Liver (tissue), 9 donors: ENCODE measurements around the gene OSBPL10. TPM values are rescaled to one million over a fixed set of nuclear protein-coding genes. Genes with fewer than 3 reads are reported as not detected.

Source experiments
- DNase-seq: peaks from one replicate; pipeline ENCODE4 v3.0.0-alpha.2; 2017; ENCODE audit warnings: low spot score
- H3K27ac ChIP-seq, 2 donors: one replicate each; pipeline ENCODE4 v1.7.0; 2013; ENCODE audit warnings: inconsistent platforms in 2 of 2, low read length in 2 of 2, control low read depth in 1 of 2, low read depth in 1 of 2, mild to moderate bottlenecking in 1 of 2
- H3K27me3 ChIP-seq, 4 donors: one replicate each; pipeline versions ENCODE4 v1.6.1 to v1.7.0; 2013; ENCODE audit warnings: low read length in 3 of 4, inconsistent platforms in 1 of 4, mild to moderate bottlenecking in 1 of 4, moderate library complexity in 1 of 4; ENCODE audit not compliant: control insufficient read depth in 4 of 4, insufficient read depth in 4 of 4
- H3K36me3 ChIP-seq, 4 donors: one replicate each; pipeline versions ENCODE4 v1.6.1 to v1.7.0; 2013; ENCODE audit warnings: low read length in 3 of 4, mild to moderate bottlenecking in 3 of 4, low read depth in 1 of 4, moderate library complexity in 1 of 4; ENCODE audit not compliant: control insufficient read depth in 4 of 4, insufficient read depth in 3 of 4
- H3K4me1 ChIP-seq, 4 donors: one replicate each; pipeline versions ENCODE4 v1.6.1 to v1.7.0; 2013; ENCODE audit warnings: low read length in 3 of 4, mild to moderate bottlenecking in 3 of 4, moderate library complexity in 1 of 4; ENCODE audit not compliant: control insufficient read depth in 4 of 4, insufficient read depth in 4 of 4
- H3K4me3 ChIP-seq, 3 donors: one replicate each; pipeline versions ENCODE4 v1.6.1 to v1.7.0; 2013; ENCODE audit warnings: low read length in 3 of 3, control low read depth in 1 of 3, low read depth in 1 of 3, mild to moderate bottlenecking in 1 of 3
- H3K9ac ChIP-seq, 2 donors: one replicate each; pipeline ENCODE4 v1.7.0; 2013; ENCODE audit warnings: low read length in 2 of 2, mild to moderate bottlenecking in 2 of 2, moderate library complexity in 2 of 2, control low read depth in 1 of 2, low read depth in 1 of 2
- H3K9me3 ChIP-seq, 4 donors: one replicate each; pipeline versions ENCODE4 v1.6.1 to v1.7.0; 2013; ENCODE audit warnings: low read length in 3 of 4; ENCODE audit not compliant: control insufficient read depth in 4 of 4
- ATF3 ChIP-seq: IDR thresholded peaks from 2 replicates; pipeline ENCODE4 v1.6.1; 2016; ENCODE audit warnings: antibody characterized with exemption
- CTCF ChIP-seq: fragments of 150-350 bp; IDR thresholded peaks from 2 replicates; pipeline ENCODE4 v1.5.1; 2017; ENCODE audit warnings: improper control_type of control experiment, low read depth, low read length; ENCODE audit not compliant: missing input control
- EGR1 ChIP-seq, 2 donors: IDR thresholded peaks; 2 replicates each; pipeline ENCODE4 v1.6.1; 2016 to 2018; ENCODE audit warnings: antibody characterized with exemption in 2 of 2, low read depth in 2 of 2
- FOXA1 ChIP-seq: IDR thresholded peaks from 2 replicates; pipeline ENCODE4 v1.6.1; 2016; ENCODE audit warnings: antibody characterized with exemption
- FOXA2 ChIP-seq: IDR thresholded peaks from 2 replicates; pipeline ENCODE4 v1.6.1; 2016; ENCODE audit warnings: antibody characterized with exemption
- GABPA ChIP-seq, 2 donors: IDR thresholded peaks in 1 of 2; conservative IDR thresholded peaks in 1 of 2; 2 replicates each; pipeline ENCODE4 v1.6.1; 2016; ENCODE audit warnings: antibody characterized with exemption in 2 of 2, mild to moderate bottlenecking in 1 of 2, moderate library complexity in 1 of 2
- HNF4A ChIP-seq, 2 donors: conservative IDR thresholded peaks; 2 replicates each; pipeline ENCODE4 v1.6.1; 2016; ENCODE audit warnings: antibody characterized with exemption in 2 of 2, mild to moderate bottlenecking in 2 of 2
- HNF4G ChIP-seq: IDR thresholded peaks from 2 replicates; pipeline ENCODE4 v1.6.1; 2016; ENCODE audit warnings: antibody characterized with exemption
- MAX ChIP-seq: IDR thresholded peaks from 2 replicates; pipeline ENCODE4 v1.6.1; 2016; ENCODE audit warnings: antibody characterized with exemption
- RAD21 ChIP-seq, 2 donors: IDR thresholded peaks; 2 replicates each; pipeline ENCODE4 v1.6.1; 2016; ENCODE audit warnings: antibody characterized with exemption in 2 of 2, mild to moderate bottlenecking in 2 of 2
- RXRA ChIP-seq, 2 donors: IDR thresholded peaks; 2 replicates each; pipeline ENCODE4 v1.6.1; 2017 to 2018; ENCODE audit warnings: antibody characterized with exemption in 2 of 2, mild to moderate bottlenecking in 1 of 2
- SP1 ChIP-seq: IDR thresholded peaks from 2 replicates; pipeline ENCODE4 v1.6.1; 2018; ENCODE audit warnings: antibody characterized with exemption, mild to moderate bottlenecking
- TAF1 ChIP-seq: conservative IDR thresholded peaks from 2 replicates; pipeline ENCODE4 v1.6.1; 2016; ENCODE audit warnings: antibody characterized with exemption, mild to moderate bottlenecking
- YY1 ChIP-seq: IDR thresholded peaks from 2 replicates; pipeline ENCODE4 v1.6.1; 2016; ENCODE audit warnings: antibody characterized with exemption, mild to moderate bottlenecking
- ZBTB33 ChIP-seq: IDR thresholded peaks from 2 replicates; pipeline ENCODE4 v1.6.1; 2016; ENCODE audit warnings: antibody characterized with exemption
- WGBS: extraction: QIAGEN DNeasy Blood & Tissue Kit; methylation state at CpG from one replicate; pipeline ENCODE4 v1.1.7; 2013; 5-methylcytosine and 5-hydroxymethylcytosine counted together
- polyA plus RNA-seq, 2 donors: library from polyadenylated mRNA; stranded (reverse) in 1 of 2; unstranded in 1 of 2; fragments of 200-250 nt in 1 of 2; fragments of >200 nt in 1 of 2; fragmentation: Nextera tagmentation in 1 of 2; extraction: Ambion mirVana in 1 of 2; gene quantifications; one replicate each; pipeline versions ENCODE4 v1.2.1 to v1.2.3, GENCODE V29; 2013 to 2015
- total RNA-seq, 2 donors: library from RNA; depleted of rRNA; stranded (reverse); fragments of >200 nt; gene quantifications; one replicate each; pipeline ENCODE4 v1.2.3, GENCODE V29; 2014
- TF ChIP-seq, protein P1 (sequence below): IDR thresholded peaks from 2 replicates; pipeline ENCODE4 v1.6.1; 2016; ENCODE audit warnings: antibody characterized with exemption, mild to moderate bottlenecking
- donor health status: healthy.
- donor health status: healthy.
- donor health status: healthy.
- donor health status: healthy.
- donor health status: healthy.

OSBPL10 gene
- total and polyA plus RNA-seq, 4 donors: 0.75 to 4.0 (median 1.7) TPM

GRCh38 chr3:31943041-31943440 lies 38.0 kb downstream of the OSBPL10 start:
- no peaks in the 10 kb centered on the region for H3K4me1 ChIP-seq
- no peak for TF ChIP-seq EGR1 (IDR thresholded peaks at IDR 0.05; ENCODE audit: low read depth in 2 of 2)
- no peak for TF ChIP-seq HNF4A (conservative IDR thresholded peaks at IDR 0.05)
- TF ChIP-seq TAF1: no peak
- TF ChIP-seq, protein P1, sequence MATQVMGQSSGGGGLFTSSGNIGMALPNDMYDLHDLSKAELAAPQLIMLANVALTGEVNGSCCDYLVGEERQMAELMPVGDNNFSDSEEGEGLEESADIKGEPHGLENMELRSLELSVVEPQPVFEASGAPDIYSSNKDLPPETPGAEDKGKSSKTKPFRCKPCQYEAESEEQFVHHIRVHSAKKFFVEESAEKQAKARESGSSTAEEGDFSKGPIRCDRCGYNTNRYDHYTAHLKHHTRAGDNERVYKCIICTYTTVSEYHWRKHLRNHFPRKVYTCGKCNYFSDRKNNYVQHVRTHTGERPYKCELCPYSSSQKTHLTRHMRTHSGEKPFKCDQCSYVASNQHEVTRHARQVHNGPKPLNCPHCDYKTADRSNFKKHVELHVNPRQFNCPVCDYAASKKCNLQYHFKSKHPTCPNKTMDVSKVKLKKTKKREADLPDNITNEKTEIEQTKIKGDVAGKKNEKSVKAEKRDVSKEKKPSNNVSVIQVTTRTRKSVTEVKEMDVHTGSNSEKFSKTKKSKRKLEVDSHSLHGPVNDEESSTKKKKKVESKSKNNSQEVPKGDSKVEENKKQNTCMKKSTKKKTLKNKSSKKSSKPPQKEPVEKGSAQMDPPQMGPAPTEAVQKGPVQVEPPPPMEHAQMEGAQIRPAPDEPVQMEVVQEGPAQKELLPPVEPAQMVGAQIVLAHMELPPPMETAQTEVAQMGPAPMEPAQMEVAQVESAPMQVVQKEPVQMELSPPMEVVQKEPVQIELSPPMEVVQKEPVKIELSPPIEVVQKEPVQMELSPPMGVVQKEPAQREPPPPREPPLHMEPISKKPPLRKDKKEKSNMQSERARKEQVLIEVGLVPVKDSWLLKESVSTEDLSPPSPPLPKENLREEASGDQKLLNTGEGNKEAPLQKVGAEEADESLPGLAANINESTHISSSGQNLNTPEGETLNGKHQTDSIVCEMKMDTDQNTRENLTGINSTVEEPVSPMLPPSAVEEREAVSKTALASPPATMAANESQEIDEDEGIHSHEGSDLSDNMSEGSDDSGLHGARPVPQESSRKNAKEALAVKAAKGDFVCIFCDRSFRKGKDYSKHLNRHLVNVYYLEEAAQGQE: no peak
- TF ChIP-seq FOXA1: no peak
- TF ChIP-seq ATF3: no peak
- no peak for TF ChIP-seq RAD21 (IDR thresholded peaks at IDR 0.05)
- TF ChIP-seq HNF4G: no peak
- no peak for TF ChIP-seq FOXA2
- no peak for TF ChIP-seq YY1
- TF ChIP-seq ZBTB33: no peak
- no peak for TF ChIP-seq CTCF
- no peak for TF ChIP-seq SP1
- no peak overlapping the region for H3K9ac ChIP-seq
- no peaks in the 10 kb centered on the region for H3K9me3 ChIP-seq
- H3K27me3 ChIP-seq: peaks cover 0 to 9% (median 0%) of the 10 kb centered on the region in 4 donors
- no peak for DNase-seq
- H3K4me3 ChIP-seq: no peak overlapping the region
- no peak overlapping the region for H3K27ac ChIP-seq
- H3K36me3 ChIP-seq: no peaks in the 10 kb centered on the region

DNA sequence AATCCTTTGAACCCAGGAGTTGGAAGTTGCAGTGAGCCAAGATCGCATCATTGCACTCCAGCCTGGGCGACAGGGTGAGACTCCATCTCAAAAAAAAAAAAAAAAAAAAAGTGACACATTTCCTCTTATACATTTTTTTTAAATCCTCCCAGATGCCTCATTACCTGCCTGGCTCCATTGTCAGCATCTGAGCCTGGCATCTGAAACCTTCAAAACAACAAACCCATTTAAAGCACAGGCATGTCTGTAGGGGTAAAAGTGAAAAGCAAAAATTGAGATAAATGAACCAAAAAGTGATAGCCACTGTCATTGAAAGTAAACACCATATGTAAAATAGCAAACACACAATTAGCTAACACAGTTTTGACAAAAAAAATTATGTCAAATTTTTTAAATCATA lies 38.6 kb downstream of the OSBPL10 start:
- Histone ChIP-seq H3K27me3 (peaks cover 0 to 9% (median 0%) of the 10 kb centered on the region in 4 donors), H3K9me3 (peaks cover 0 to 3% (median 0%) of the 10 kb centered on the region in 4 donors), H3K4me1 (no peaks in the 10 kb centered on the region), H3K27ac (no peak overlapping the region), H3K36me3 (no peaks in the 10 kb centered on the region), H3K9ac (no peak overlapping the region), H3K4me3 (no peak overlapping the region)
- WGBS: 100% methylated on average over 2 of the region's 2 CpGs
- no peak for DNase-seq
- TF ChIP-seq RXRA (IDR thresholded peaks at IDR 0.05): no peak
- TF ChIP-seq FOXA1: no peak
- no peak for TF ChIP-seq GABPA (IDR thresholded peaks at IDR 0.05 in 1 of 2, conservative IDR thresholded peaks at IDR 0.05 in 1 of 2)
- TF ChIP-seq EGR1 (IDR thresholded peaks at IDR 0.05; ENCODE audit: low read depth in 2 of 2): no peak
- TF ChIP-seq, protein P1: no peak
- no peak for TF ChIP-seq YY1
- no peak for TF ChIP-seq ZBTB33
- TF ChIP-seq ATF3: no peak
- TF ChIP-seq RAD21 (IDR thresholded peaks at IDR 0.05): no peak
- TF ChIP-seq FOXA2: no peak
- TF ChIP-seq MAX: no peak
- no peak for TF ChIP-seq HNF4A (conservative IDR thresholded peaks at IDR 0.05)
